Aorta (tissue), 5 donors: ENCODE measurements around the gene CCDC88B. TPM values are rescaled to one million over a fixed set of nuclear protein-coding genes. Genes with fewer than 3 reads are reported as not detected.

Experiments
- ATAC-seq: fragments of 200-7000 bp; cut with Tn5 transposase; one replicate; pipeline ENCODE4 v1.9.1; 2022; ENCODE audit warnings: moderate library complexity; ENCODE audit not compliant: low FRiP score
- DNase-seq, 2 donors: peaks; one replicate each; pipeline ENCODE4 v3.0.0-alpha.2; 2020
- H3K27ac ChIP-seq, 2 donors: one replicate each; pipeline ENCODE4 v1.5.1; 2013; ENCODE audit warnings: low read length in 2 of 2, mild to moderate bottlenecking in 2 of 2, moderate library complexity in 2 of 2, control low read depth in 1 of 2, inconsistent platforms in 1 of 2, low read depth in 1 of 2
- H3K27me3 ChIP-seq, 2 donors: one replicate each; pipeline ENCODE4 v1.6.1; 2013; ENCODE audit warnings: control low read depth in 1 of 2, low read length in 1 of 2, mild to moderate bottlenecking in 1 of 2, moderate library complexity in 1 of 2; ENCODE audit not compliant: insufficient read depth in 2 of 2, control insufficient read depth in 1 of 2
- H3K36me3 ChIP-seq, 2 donors: one replicate each; pipeline ENCODE4 v1.6.1; 2013; ENCODE audit warnings: control low read depth in 1 of 2, low read length in 1 of 2, mild to moderate bottlenecking in 1 of 2; ENCODE audit not compliant: insufficient read depth in 2 of 2, control insufficient read depth in 1 of 2
- H3K4me1 ChIP-seq, 2 donors: one replicate each; pipeline ENCODE4 v1.6.1; 2013; ENCODE audit warnings: low read length in 2 of 2, control low read depth in 1 of 2, mild to moderate bottlenecking in 1 of 2, moderate library complexity in 1 of 2; ENCODE audit not compliant: insufficient read depth in 2 of 2, control insufficient read depth in 1 of 2
- H3K4me3 ChIP-seq, 2 donors: one replicate each; pipeline ENCODE4 v1.5.1; 2013; ENCODE audit warnings: low read length in 2 of 2, control low read depth in 1 of 2, mild to moderate bottlenecking in 1 of 2
- H3K9me3 ChIP-seq: one replicate; pipeline ENCODE4 v1.6.1; 2013; ENCODE audit warnings: mild to moderate bottlenecking, low read length; ENCODE audit not compliant: control insufficient read depth
- WGBS, 2 donors: extraction: QIAGEN DNeasy Blood & Tissue Kit; methylation state at CpG; one replicate each; pipeline ENCODE4 v1.1.7; 2013; 5-methylcytosine and 5-hydroxymethylcytosine counted together
- intact Hi-C, 2 donors: fragments of 100-400 bp; cut with DNase I; formaldehyde crosslinking; loops; one replicate each; pipeline versions ENCODE4 v1.14.2 to v1.15.0; 2022
- polyA plus RNA-seq, 2 donors: library from polyadenylated mRNA; stranded (reverse); fragments of 200-250 nt; gene quantifications; one replicate each; pipeline ENCODE4 v1.2.3, GENCODE V29; 2013
- total RNA-seq, 2 donors: library from RNA; stranded (reverse); fragmentation: NEBNext Ultra II Directional; extraction: Animal tissue kit (Norgen Biotek cat#: 25700); gene quantifications; one replicate each; pipeline ENCODE4 v1.2.1, GENCODE V29; 2021
- donor health status: healthy with polysubstance abuse.
- donor health status: Bipolar disorder and iron deficiency.
- donor health status: DM: no; HTN: no; CAD: no.
- donor health status: DM: no; HTN: no; CAD: no.
- donor health status: DM: yes; HTN: yes; CAD: no.

Gene CCDC88B
- total and polyA plus RNA-seq, 4 donors, result 7.4 to 28.5 (median 16.2) TPM

GRCh38 chr11:64296236-64296635 lies 43.8 kb upstream of the CCDC88B start:
- 36 to 50% methylated on average over 1 of the region's 1 CpG for WGBS, 2 donors
- Histone ChIP-seq H3K27me3 (no peaks in the 10 kb centered on the region), H3K9me3 (no peaks in the 10 kb centered on the region), H3K27ac (no peak overlapping the region), H3K36me3 (no peaks in the 10 kb centered on the region), H3K4me1 (no peaks in the 10 kb centered on the region), H3K4me3 (no peak overlapping the region)
- no peak for ATAC-seq
- DNase-seq, result no peak
- intact Hi-C loops, result no loop called here

GRCh38 chr11:64296830-64297698 lies 42.9 kb upstream of the CCDC88B start:
- Histone ChIP-seq H3K4me1 (no peaks in the 10 kb centered on the region), H3K36me3 (no peaks in the 10 kb centered on the region), H3K27me3 (no peaks in the 10 kb centered on the region), H3K27ac (no peak overlapping the region), H3K9me3 (no peaks in the 10 kb centered on the region), H3K4me3 (no peak overlapping the region)
- WGBS, 2 donors, result 11 to 16% methylated on average over 32 to 34 of the region's 34 CpGs
- no peak for ATAC-seq
- DNase-seq, result no peak
- intact Hi-C loops, result no loop called here

DNA sequence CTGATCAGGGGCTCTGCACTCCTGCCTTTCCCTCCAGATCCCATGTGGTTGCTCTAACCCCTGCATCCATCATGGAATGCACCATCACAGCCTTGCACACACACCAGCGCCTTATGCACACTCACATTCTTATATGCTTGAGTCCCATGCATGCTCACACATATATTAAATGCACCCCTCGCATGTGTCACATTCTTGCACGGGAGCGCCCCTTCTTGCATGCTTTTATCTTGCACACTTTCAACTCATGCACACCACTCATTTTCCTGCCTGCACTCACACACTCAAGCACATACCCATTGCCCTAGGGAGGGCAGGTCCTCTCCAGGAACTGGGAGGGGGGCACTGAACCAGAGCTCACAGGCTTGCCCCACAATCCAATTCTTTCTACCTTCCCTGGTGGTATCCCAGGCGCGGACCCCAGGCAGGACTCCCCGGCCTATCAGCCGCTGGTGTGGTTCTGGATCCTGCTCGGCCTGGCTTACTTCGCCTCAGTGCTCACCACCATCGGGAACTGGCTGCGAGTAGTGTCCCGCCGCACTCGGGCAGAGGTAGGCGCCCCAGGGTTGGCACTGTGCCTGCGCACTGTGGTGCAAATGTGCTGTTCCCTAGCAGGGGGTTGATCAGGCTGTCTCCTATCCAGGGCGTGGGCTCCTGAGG lies 42.2 kb upstream of the CCDC88B start:
- no peaks in the 10 kb centered on the region for H3K4me1 ChIP-seq
- ATAC-seq (no peak), DNase-seq (no peak)
- H3K27me3 ChIP-seq, result no peaks in the 10 kb centered on the region
- H3K4me3 ChIP-seq, result no peak overlapping the region
- intact Hi-C loops, result no loop called here
- no peaks in the 10 kb centered on the region for H3K36me3 ChIP-seq
- WGBS, 2 donors, result 41 to 43% methylated on average over 18 of the region's 18 CpGs
- H3K27ac ChIP-seq, result no peak overlapping the region
- no peaks in the 10 kb centered on the region for H3K9me3 ChIP-seq

DNA sequence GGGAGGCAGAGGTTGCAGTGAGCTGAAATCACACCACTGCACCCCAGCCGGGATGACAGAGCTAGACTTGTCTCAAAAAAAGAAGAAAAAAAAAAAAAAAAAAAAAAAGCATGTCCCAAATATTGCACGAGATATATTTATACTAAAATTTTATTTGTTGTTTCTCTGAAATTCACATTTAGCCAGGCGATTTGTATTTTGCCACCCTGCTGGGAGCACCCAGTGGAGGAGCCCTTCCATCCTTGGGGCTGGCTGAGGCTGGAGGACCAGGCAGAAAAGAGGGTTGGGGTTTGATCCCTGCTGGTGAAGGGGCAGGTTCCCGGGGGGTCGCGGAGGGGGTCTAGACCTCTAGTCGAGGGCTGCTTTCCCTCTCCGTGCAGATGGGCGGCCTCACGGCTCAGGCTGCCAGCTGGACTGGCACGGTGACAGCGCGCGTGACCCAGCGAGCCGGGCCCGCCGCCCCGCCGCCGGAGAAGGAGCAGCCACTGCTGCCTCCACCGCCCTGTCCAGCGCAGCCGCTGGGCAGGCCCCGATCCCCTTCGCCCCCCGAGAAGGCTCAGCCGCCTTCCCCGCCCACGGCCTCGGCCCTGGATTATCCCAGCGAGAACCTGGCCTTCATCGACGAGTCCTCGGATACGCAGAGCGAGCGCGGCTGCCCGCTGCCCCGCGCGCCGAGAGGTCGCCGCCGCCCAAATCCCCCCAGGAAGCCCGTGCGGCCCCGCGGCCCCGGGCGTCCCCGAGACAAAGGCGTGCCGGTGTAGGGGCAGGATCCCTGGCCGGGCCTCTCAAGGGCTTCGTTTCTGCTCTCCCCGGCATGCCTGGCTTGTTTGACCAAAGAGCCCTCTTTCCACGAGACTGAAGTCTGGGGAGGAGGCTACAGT lies 40.8 kb upstream of the CCDC88B start:
- peak; percentile 84 to 92 for DNase-seq
- H3K4me3 ChIP-seq, result peak overlapping the region in 1 of 2 donors; percentile 16
- no peak overlapping the region for H3K27ac ChIP-seq
- H3K9me3 ChIP-seq, result no peaks in the 10 kb centered on the region
- H3K36me3 ChIP-seq, result no peaks in the 10 kb centered on the region
- 3% methylated on average over 57 to 60 of the region's 60 CpGs for WGBS, 2 donors
- intact Hi-C loops, result no loop called here
- peak; percentile 74 for ATAC-seq
- H3K27me3 ChIP-seq, result no peaks in the 10 kb centered on the region
- H3K4me1 ChIP-seq, result no peaks in the 10 kb centered on the region

DNA sequence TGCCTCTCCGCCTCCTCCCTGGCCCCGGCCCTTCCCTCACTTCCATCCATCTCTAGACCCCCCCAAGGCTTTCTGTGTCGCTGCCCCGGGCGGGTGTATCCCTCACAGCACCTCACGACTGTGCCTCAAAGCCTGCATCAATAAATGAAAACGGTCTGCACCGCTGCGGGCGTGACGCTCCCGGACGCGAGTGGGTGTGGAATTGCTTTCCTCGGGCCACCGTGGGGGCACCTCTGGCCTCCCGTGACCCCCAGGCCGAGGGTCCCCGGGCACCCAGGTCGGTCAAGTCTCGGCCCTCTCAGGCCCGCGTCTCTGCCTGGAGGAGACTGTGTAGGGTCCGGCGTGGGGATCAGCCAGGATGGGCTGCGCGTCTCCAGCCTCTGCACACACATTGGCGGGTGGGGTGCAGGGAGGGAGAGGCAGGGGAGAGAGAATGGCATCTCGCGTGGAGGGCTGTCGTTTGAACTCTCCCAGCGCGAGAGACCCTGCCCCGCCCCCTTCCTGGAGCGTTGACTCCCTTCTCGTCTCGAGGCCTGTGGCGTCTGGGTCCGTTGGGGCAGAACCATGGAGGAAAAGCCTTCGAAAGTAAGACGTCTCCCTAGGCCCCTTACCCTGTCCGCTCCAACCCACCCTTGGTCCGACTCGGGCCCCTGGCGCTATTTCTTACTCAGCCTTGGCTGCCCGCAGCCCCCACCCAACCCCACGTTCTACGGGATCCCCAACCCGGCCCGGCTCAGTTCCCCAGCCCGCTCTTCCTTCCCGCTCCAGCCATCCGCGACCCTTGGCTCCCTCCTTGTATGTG lies 40.0 kb upstream of the CCDC88B start, which contains the start of gene CATSPERZ:
TSS of gene CATSPERZ (plus strand) at position 512 of the 802 bp plus-strand sequence. CDS start at position 565, 53 bp downstream.
- WGBS, 2 donors, result 6 to 10% methylated on average over 47 to 54 of the region's 54 CpGs
- H3K36me3 ChIP-seq, result no peaks in the 10 kb centered on the region
- peak within 1 kb of the TSS in 1 of 2 donors; percentile 16 for H3K4me3 ChIP-seq
- DNase-seq (no peak), ATAC-seq (peak; percentile 27)
- no peaks in the 10 kb centered on the region for H3K9me3 ChIP-seq
- no peaks in the 10 kb centered on the region for H3K27me3 ChIP-seq
- intact Hi-C loops, result loop anchor here (2.0 to 5.0 kb wide), 3 partner anchors 95 to 113 kb away; partner anchors contain the start of gene STIP1 (in 1 of the 2)
- H3K27ac ChIP-seq, result no peak within 1 kb of the TSS
- H3K4me1 ChIP-seq, result no peaks in the 10 kb centered on the region

GRCh38 chr11:64303109-64304031 lies 36.6 kb upstream of the CCDC88B start:
- no peaks in the 10 kb centered on the region for H3K9me3 ChIP-seq
- intact Hi-C loops, result loop anchor here in 1 of 2 donors (5.0 kb wide), 2 partner anchors 101 to 116 kb away; partner anchors contain the start of gene STIP1
- 82 to 85% methylated on average over 13 of the region's 13 CpGs for WGBS, 2 donors
- H3K27ac ChIP-seq, result no peak overlapping the region
- no peak for ATAC-seq
- no peak for DNase-seq
- no peaks in the 10 kb centered on the region for H3K27me3 ChIP-seq
- H3K36me3 ChIP-seq, result no peaks in the 10 kb centered on the region
- no peak overlapping the region for H3K4me3 ChIP-seq
- H3K4me1 ChIP-seq, result no peaks in the 10 kb centered on the region

DNA sequence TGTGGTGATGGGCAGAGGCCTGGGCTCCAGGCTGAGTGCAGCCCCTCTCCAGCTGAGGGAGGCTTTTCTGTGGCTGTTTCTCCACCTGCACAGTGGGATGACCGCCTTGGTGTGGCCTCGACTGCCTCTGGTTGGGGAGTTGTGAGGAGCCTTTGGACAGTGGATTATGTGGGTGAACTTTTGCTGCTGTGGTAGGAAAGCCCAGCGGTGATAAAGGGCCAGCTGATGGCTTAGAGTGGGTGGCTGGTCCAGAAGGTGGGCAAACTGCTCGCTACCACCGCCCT lies 36.0 kb upstream of the CCDC88B start:
- 58 to 71% methylated on average over 5 of the region's 5 CpGs for WGBS, 2 donors
- Histone ChIP-seq H3K9me3 (no peaks in the 10 kb centered on the region), H3K27me3 (no peaks in the 10 kb centered on the region), H3K4me3 (no peak overlapping the region), H3K4me1 (no peaks in the 10 kb centered on the region), H3K27ac (no peak overlapping the region), H3K36me3 (no peaks in the 10 kb centered on the region)
- intact Hi-C loops, result loop anchor here in 1 of 2 donors (5.0 kb wide), 2 partner anchors 102 to 117 kb away; partner anchors contain the start of gene STIP1
- ATAC-seq, result no peak
- DNase-seq, result no peak
